SW480 (cell line): Measurements from ENCODE around the gene VPREB1.
"Not testable (repeated sequence)": the region's sequence is repeated elsewhere in the genome, so short reads cannot be mapped to it uniquely, and the experiment has no call there.

Source experiments
- DNase-seq: peaks from one replicate; pipeline ENCODE4 v3.0.0-alpha.2; 2016; ENCODE audit warnings: low spot score

Gene VPREB1

DNA sequence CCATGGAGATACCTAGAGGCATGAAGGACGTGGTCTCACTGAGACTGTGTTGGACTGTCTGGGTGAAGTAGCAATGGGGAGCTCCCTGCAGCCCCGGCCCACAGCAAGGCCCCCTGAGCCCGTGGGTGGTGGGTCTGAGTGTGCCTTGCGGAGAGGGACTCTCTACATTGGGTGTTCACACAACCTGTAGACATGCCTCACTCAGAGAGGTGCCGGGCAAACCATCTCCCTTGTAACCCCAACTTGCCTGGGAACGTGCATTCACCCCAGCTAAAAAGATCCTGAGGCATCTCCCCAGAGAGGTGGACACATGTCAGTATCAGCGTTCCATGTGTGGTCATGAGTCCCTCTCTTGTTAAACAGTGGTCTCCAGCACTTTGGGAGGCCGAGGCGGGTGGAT lies 2.1 kb downstream of the VPREB1 start:
- DNase-seq: no peak

DNA sequence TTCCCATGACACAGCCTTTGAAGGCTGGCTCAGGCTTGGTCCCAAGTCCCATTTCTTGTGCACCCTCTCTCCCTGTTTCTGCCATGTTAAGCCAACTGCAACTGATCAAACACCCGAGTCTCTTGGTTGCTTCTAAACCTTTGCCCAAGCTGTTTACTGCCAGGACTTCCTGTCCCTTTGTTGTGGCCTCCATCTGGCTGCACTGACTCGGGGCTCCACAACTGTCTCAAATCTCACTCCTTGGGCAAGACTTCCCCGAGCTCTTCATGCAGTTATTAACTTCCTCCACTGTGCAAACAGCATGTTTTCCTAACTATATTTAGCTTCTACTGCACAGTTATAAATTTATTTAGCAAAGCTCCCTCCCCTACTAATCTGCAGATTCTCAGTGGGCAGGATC lies 4.3 kb downstream of the VPREB1 start:
- no peak for DNase-seq

- not testable (repeated sequence) for DNase-seq
These were observed 6.1 kb downstream of the VPREB1 start for GRCh38 chr22:22250651-22251050.

DNA sequence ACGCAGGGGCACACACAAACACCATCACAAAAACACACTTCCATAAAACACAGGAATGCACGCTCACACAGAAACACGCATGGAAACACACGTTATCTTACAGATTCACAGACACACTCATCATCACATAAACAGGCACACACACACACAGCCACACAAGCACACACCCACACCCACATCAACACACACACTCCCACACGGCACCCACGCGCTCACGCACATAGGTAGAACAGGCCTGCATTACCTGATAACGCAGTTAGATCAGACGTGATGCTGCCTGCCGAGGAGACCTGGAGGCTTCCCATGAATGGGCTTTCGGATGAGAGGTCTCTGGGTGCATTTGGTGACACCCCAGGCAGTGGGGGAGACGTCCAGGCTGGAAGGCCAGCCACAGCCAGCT lies 11.5 kb downstream of the VPREB1 start:
- not testable (repeated sequence) for DNase-seq

GRCh38 chr22:22258597-22259415 lies 14.2 kb downstream of the VPREB1 start:
- DNase-seq: not testable (repeated sequence)

- DNase-seq: not testable (repeated sequence)
These were observed 15.6 kb downstream of the VPREB1 start for GRCh38 chr22:22260169-22260568.

GRCh38 chr22:22260586-22260985 lies 16.0 kb downstream of the VPREB1 start:
- not testable (repeated sequence) for DNase-seq

- not testable (repeated sequence) for DNase-seq
These were observed 17.9 kb downstream of the VPREB1 start for GRCh38 chr22:22262332-22263074.

GRCh38 chr22:22263823-22264222 lies 19.2 kb downstream of the VPREB1 start:
- not testable (repeated sequence) for DNase-seq

GRCh38 chr22:22270036-22270676 lies 25.6 kb downstream of the VPREB1 start:
- DNase-seq: not testable (repeated sequence)

- not testable (repeated sequence) for DNase-seq
These were observed 32.8 kb downstream of the VPREB1 start for GRCh38 chr22:22277423-22277822.

GRCh38 chr22:22284962-22285756 lies 40.6 kb downstream of the VPREB1 start:
- not testable (repeated sequence) for DNase-seq

DNA sequence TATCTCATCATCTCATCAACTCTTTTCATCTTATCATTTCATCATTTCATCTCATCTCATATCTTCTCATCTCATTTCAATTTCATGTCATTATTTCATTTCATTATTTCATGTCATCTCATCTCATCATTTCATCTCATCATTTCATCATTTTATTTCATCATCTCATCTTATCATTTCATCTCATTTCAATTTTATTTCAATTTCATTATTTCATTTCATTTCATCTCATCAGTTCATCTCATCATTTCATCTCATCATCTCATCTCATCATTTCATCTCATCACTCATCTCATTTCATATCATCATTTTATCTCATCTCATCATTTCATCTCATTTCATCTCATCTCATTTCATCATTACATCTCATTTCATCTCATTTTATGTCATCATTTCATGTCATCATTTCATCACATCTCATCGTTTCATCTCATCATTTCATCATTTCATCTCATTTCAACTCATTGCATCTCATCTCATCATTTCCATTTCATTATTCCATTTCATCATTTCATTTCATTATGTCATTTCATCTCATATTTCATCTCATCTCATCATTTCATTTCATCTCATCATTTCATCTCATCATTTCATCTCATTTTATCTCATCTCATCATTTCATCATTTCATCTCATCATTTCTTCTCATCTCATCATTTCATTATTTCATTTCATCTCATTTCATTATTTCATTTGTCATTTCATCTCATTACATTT lies 42.0 kb downstream of the VPREB1 start:
- DNase-seq: not testable (repeated sequence)

- DNase-seq: not testable (repeated sequence)
These were observed 42.6 kb downstream of the VPREB1 start for GRCh38 chr22:22287106-22287626.

DNA sequence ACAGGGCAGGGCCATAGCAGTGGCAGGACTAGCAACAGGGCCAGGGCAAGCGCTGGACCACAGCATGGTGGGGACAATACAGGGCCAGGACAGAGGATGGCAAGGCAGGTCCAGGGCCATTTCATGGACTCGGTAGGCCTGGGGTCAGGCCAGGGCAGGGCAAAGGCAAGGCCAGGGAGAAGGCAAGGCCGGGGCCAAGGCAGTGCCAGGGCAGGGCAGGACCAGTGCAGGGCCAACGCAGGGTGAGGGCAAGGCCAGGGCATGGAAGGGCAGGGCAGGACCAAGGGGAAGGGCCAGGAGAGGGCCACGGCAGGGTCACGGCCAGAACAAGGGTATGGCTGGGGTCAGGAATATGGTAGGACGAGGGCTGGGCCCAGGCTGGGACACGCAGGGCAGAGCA lies 45.1 kb downstream of the VPREB1 start:
- DNase-seq: not testable (repeated sequence)

- not testable (repeated sequence) for DNase-seq
These were observed 46.7 kb downstream of the VPREB1 start for GRCh38 chr22:22291129-22291806.

GRCh38 chr22:22292656-22293055 lies 48.1 kb downstream of the VPREB1 start:
- DNase-seq: not testable (repeated sequence)

DNA sequence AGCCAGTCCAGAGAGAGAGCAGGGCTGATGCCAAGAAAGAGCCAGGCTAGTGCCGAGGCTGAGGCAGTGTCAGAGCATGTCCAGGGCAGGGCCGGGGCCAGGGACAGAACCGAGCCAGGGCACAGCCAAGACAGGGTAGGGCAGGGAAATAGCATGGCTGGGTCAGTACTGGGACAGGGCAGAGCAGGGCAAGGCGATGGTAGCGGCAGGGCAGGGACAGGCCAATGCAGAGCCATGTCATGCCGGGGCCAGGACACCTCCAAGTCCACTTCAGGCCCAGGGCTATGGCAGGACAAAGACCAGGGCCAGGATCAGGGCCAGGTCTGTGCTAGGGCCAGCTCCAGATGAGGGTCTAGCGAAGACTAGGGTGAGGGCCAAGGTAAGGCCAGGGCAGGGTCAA lies 48.9 kb downstream of the VPREB1 start:
- not testable (repeated sequence) for DNase-seq

GRCh38 chr22:22294641-22295040 lies 50.1 kb downstream of the VPREB1 start:
- DNase-seq: not testable (repeated sequence)
